Heart left ventricle (tissue), 13 donors: ENCODE results near the gene PEX26.

Experiments
- CTCF ChIP-seq, 12 donors: fragments of 200-600 bp; sonication (generic) in 4 of 12; IDR thresholded peaks; one replicate each; pipeline versions ENCODE4 v1.5.0 to v1.8.0; 2018 to 2022; ENCODE audit warnings: antibody characterized with exemption in 12 of 12, mild to moderate bottlenecking in 5 of 12
- POLR2A ChIP-seq, 2 donors: fragments of 450-650 bp; IDR thresholded peaks; one replicate each; pipeline ENCODE4 v1.6.1; 2017; ENCODE audit warnings: antibody characterized with exemption in 2 of 2, mild to moderate bottlenecking in 2 of 2, moderate library complexity in 2 of 2
- donor health status: ischemic (EF 13 %, LVEDD 7.1; RV severe dilation, severe dysfunction).
- donor health status: DM: no; HTN: yes; CAD: no.
- donor health status: DM: no; HTN: no; CAD: no.
- donor health status: ischemic (EF 25% LVEDD 6.9; RV normal size, moderate dysfunction).
- donor health status: ischemic (EF 25% LVEDD 5.7; RV mildly dilated, moderate dysfunction).
- donor health status: ischemic (EF 35%, LVEDD 5.7; RV mildly dilated, moderate dysfunction).
- donor health status: nonischemic (EF 11% LVEDD 7.7; RV severe dilation, severe dysfunction).
- donor health status: DM: yes; HTN: yes; CAD: no.
- donor health status: PGD.
- donor health status: ischemic (EF 29% LVEDD 5.4; RV normal size, mild dysfunction).
- donor health status: nonischemic (EF 23%, LVEDD 6.1; RV moderate dilation, normal function).

DNA sequence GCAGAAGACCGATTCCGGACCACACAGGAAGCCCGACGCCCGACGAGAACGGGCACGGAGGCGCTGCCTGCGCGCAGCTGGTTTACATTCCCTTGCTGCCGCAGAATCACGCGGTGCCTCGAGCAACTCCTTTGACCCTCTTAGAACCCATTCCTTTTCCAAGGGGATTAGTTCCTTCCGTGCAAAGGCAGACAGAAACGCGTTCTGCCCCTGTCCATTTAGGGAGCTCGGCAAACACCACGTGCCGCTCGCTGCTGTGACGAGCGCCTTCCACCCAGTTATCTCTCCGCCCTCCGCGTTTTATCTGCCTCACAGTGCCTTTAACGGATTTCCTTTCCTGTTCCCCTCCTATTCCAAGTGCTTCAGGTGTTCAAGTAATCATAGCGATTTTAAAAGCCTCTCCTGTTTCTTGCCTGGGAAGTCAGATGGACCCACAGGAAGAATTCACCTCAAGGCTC, 29.3 kb upstream of the PEX26 start:
- TF ChIP-seq CTCF (IDR thresholded peaks at IDR 0.05) (no peak), POLR2A (IDR thresholded peaks at IDR 0.05) (no peak)
